HT1080 (cell line): ENCODE measurements around the gene TSPOAP1. TPM values are rescaled to one million over a fixed set of nuclear protein-coding genes. Genes with fewer than 3 reads are reported as not detected.
"Not testable (repeated sequence)": the region's sequence is repeated elsewhere in the genome, so short reads cannot be mapped to it uniquely, and the experiment has no call there.

Experiments used
- DNase-seq: peaks from one replicate; pipeline ENCODE4 v3.0.0-alpha.2; 2015; ENCODE audit warnings: low read depth
- total RNA-seq: library from RNA; depleted of rRNA; stranded (reverse); fragments of >200 nt; shearing (Covaris generic); gene quantifications from 2 replicates; pipeline ENCODE4 v1.2.3, GENCODE V29; 2014

The TSPOAP1 gene
- total RNA-seq, 1 experiment from 2014 or later = 2.3 TPM

DNA sequence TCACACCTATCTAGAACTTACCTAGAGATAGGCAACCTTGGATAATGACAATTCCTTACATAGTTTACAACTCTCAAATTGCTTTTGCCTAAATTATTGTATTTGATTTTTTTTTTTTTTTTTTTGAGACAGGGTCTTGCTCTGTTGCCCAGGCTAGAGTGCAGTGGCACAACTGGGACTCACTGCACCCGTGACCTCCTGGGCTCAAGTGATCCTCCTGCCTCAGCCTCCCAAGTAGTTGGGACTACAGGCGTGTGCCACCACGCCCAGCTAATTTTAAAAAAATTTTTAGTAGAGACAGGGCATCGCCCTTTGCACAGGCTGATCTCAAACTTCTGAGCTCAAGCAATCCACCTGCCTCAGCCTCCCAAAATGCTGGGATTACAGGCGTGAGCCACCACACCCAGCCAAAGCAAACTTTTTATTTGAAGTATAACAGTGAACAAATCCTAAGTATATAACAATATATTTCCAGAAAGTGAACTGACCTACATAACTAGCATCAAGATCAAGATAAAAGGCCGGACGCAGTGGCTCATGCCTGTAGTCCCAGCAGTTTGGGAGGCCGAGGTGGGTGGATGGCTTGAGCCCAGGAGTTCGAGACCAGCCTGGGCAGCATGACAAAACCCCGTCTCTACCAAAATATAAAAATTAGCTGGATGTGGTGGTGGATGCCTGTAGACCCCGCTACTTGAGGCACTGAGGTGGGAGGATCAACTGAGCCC, 12.7 kb upstream of the TSPOAP1 start:
- not testable (repeated sequence) for DNase-seq

DNA sequence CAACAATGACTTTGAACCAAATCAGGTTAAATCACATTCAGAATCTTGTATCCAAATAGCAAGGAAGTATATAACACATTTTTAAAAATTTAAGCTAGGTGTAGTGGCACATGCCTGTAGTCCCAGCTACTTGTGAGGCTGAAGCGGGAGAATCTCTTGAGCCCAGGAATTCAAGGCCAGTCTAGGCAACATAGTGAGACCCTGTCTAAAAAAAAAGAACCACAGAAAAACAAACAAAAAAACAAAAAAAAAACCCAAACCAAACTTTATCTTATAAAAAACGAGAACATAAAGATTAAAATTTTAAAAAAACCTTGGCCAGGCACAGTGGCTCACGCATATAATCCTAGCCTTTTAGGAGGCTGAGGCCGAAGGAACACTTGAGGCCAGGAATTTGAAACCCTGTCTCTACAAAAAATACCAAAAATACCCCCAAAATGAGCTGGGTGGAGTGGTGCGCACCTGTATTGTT, 11.8 kb upstream of the TSPOAP1 start:
- no peak for DNase-seq

DNA sequence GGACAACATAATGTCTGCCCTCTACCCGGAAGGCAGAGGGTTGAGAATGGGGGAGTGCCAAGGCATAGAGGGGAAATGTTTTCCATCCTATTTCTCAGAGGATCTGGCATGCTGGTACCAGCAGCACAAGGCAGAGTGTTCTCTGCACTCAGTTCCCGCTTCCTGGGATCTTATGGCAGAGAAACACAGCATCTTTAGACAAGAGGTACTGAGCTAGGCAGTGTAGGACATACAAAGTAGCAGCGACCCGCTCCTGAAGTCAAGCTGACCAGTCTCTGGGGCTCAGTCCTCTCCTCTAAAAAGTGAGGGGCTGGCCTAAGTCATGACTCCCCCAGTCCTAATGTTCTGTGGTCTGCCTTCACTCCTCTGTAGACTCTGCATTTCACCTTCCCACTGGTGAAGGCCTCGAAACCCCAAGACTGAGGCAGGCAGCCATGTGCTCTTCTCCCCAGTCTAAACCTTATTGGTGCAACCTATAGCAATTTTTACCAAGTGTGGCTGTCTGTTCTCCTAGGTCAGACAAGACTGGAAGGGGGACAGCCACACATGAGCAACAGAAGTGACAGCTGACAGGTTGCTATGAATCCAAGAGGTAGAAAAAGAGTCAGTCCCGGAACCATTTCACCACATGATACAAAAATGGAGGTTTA, 11.3 kb upstream of the TSPOAP1 start:
- no peak for DNase-seq

DNA sequence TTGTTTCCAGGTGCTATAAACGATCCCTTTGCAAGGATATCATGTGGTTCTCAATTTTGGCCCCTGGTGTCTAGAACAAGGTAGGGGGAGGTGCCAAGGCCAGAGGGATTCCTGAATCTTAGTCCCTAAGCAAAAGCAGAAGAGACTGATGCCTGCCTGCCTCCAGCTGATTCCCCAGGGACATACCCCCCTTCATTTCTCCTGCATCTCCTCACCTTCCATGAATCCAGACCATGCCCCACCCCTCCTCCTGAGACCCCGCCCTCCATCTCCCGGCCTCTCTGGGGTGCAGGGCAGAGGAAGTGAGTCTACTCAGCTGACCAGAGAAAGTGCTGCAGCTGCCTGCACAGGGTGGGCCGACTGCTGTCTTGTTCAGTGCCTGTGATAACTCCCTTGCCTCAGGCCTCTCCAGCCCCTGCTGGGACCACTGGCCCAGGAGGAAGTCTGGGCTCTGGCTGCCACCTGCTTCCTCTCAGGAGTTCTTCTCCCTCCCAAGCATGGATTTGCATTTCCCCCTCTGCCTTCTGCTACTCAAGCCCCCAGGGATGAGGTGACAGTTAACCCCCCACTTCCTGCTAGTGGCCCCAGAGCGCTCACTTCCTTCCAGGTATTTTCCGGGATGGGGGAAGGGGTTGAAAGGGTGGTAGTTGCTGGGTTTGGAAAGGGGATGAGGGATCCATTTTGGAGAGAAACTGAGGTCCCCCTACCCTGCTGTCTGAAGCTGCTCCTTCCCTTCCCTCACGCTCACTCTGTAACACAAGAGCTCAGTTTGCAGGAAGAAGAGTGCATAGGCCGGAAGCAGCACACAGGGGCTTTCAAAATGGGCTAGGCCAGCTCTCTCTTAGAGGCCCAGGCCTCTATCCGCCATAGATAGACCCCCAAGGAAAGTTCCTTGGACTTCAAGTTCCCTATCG, 10.5 kb upstream of the TSPOAP1 start:
- DNase-seq = peak; percentile 94

DNA sequence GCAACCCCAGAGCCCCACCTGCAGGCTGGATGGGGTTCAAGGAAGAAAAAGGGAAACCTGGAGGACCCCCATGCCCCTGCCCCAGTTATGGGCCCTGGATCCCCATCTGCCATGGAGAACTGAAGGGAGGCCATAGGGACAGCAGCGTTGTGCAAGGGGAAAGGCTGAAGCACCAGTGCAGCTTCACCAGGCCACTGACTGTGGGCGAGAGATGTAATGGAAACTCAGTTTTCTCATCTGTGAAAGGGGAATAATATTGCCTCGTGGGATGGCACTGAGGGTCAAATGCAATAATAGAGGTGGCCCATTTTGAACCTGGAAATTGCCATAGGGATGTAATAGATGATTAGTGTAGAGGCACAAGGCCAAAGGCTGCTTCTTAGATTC, 9.9 kb upstream of the TSPOAP1 start:
- DNase-seq = no peak

DNA sequence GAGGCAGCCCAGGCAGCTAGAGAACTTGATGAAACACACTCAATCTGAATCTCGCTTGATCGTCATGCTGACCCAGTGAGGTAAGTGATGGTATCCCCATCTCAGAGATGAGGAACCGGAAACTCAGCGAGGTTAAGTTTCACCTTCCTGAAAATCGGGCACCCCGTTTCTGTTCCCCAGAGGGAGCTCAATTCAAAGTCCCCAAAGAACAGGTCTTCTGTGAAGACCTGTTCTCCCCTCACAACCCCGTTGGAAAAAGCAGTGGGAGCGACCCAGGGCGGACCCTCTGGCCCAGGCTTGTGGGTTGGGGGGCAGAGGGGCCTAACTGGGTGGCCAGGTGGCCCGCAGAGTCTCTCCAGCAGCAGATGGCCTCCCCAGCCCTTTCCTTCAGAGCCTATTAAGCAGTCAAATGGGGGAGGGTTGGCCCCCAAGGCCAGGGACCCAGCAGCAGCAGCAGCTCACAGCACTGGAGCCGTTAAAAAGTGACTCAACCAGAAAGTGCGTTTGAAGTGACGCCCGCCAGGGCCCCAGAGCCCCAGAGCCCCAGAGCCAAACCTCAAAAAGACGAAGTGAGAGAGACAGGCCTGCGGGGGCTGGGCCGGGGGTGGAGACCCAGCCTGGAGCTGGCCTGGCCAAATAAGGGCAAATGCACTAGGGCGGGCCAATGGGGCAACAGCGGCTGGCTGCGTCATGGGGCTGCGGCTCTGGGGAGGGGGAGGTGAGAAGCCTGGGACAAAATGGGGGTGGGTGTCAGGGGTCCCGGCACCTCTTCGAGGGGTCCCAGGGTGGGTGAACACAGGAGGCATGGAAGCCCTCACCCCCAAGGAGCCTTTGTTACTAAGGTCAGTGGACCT, 9.2 kb upstream of the TSPOAP1 start:
- peak; percentile 98 for DNase-seq

DNA sequence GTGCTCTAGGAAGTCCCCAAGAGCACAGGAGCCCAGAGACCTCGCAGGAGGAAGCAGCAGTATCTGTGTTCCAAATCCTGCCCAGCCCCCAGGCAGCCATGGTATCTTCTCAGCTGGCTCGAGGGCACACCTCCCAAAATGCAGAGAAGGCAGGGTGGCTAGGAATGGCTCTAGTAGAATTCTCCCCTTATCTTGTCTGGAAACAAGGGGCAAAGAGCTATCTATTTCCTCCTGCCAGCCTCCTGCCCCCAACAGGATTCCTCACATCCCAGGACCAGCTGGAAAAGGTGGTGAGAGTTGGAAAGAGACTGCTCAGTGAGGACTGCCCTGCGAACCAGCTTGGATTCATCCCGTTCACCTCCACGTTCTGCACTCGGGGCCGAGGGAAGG, 8.6 kb upstream of the TSPOAP1 start:
- no peak for DNase-seq

DNA sequence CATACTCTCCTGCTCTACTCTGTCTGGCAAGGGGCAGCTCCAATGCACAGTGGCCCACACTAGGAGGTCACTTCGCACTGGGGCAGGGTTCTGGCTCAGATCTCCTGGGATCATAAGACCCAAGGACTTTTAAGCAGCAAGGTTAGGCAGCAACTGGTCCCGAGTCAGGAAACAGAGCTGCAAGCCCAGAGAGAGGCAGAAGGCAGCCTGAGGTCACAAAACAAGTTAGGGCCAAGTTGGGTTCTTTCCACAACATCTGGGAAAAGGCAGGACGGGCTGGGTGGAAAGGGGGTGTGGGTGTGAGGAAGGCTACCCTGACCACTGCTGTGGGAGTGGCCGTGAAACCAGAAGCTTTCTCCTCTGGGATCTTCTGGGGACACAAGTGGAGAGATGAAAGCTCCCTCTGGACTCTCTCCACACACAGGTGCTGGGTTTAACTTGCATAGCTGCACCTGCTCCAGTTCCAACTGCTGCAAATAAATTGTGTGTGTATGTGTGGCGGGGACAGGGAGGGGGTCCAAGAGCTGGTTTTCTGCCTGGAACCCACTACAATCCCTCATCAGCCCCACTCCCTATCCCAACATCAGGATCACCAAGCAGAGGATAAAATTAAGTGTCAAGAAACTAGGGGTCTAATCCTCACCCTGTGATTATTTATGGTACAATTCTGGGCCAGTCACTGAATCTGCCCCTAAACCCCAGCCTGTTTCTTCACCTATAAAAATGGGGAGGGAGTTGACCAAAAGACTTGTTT, 8.0 kb upstream of the TSPOAP1 start:
- DNase-seq = no peak

DNA sequence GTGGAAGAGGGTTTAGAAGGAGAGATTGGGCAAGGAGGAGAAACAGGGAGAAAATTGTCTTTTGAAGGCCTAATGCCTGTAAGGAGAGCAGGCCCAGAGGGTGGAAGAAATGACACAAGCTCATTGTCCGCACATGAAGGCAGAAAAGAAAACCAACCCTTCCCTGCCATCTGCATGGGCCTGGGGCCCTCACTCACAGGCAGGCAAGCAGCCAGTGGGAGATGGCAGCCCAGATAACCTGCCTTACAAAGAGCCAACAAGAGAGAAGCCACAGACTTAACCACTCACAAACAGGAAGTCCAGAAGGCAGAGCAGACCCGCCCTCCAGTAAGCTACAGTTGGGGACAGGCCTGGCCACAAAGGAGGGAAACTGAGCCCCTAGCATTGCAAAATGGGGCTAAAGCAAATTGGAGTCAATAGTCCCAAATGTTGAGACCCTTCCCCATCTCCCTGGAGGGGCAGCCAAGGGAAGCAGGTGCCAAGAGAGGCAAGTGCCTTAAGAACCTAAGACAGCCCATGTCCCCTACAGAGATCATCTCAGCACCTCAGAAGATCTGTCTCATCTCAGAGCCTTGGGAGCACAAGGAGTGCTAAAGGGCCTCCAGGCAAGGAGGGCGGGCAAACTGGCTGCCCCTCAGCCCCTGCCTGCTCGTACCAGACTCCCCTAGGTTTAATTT, 7.3 kb upstream of the TSPOAP1 start:
- peak; percentile 64 for DNase-seq

DNA sequence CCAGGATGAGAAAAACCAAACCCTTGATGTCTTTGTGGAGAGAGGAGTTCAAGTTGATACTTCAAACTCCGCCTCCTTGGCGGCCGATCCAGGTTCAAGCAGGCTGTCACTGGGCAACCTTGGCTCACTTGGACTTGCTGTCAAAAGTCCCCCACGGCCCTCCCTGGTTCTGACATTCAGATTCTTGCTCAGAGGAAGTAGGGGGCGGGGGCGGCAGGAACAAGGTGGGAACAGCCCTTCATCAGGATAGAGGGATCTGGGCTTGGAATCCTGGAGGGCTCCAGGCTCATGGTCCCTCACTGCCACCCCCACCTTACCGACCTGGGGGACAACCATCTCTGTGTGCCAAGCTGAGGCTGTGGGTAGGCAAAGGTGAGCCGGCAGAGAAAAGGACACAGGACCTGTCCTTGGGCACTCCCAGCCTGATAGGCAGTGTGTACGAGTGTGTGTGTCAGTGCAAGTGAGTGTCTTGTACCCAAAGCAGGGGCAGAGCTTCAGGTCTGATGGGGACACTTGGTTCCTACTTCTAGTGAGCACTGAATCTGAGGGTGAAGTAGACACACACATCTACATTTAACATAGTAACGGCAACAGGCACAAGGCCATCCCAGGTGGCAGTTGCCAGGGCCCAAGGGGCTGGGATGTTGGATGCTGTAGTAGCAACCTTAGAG, 6.6 kb upstream of the TSPOAP1 start:
- DNase-seq = no peak

DNA sequence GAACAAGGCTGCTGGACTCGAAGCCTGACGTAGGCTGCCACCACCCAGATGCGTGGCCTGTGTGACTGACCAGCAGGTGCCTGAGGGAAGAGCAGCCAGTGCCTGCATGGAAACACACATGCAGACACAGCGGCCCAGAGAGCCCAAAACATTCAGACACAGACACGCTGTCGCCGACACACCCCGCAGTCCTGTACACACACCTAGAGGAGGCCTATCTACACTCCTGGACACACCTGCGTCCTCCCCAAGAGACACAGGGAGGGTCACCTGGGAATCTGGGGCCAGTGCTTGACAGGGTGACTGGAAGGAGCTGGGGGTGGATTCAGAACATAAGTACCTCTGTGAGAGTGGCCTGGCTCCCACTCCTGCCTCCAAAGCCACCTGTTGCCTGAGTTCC, 6.1 kb upstream of the TSPOAP1 start:
- no peak for DNase-seq

DNA sequence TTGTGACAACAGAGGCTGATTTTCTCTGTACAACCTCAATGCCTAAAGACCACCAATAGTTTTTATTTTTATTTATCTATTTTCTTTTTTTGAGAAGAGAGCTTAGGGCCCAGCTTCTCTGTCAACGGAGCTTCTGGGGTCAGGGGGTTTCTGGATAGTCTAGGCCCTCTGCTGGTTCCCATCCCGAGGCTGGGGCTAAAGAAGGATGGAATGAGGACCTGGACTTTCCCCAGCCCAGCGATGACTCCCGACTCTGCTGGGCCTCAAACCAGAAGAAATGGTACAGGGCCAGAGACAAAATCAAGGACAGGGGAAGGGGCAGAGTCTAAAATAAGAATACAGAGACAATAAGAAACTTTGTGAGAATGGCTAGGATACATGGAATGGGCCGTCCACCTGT, 5.7 kb upstream of the TSPOAP1 start:
- no peak for DNase-seq

DNA sequence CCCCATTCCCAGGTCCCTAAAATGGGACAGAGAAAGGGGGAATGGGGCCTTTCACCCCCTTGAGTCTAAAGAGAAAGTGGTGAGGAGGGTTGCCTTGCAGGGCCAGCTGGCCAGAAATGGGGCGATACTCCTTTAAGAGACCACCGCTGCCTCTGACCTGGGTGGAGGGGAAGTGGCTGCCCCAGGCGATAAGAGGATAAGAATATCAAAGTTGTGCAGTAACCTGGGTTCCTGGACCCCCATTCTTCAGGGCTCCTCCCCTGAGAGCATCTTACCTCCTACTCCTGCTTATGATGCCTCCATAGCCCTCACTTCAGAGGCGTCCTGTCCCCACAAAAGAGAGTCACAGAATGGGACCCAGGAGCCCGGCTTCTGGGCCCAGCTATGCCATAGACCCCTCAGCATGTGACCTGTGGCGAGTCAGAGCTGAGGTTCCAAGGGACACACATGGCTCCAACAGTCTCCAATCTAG, 5.2 kb upstream of the TSPOAP1 start:
- DNase-seq = no peak

DNA sequence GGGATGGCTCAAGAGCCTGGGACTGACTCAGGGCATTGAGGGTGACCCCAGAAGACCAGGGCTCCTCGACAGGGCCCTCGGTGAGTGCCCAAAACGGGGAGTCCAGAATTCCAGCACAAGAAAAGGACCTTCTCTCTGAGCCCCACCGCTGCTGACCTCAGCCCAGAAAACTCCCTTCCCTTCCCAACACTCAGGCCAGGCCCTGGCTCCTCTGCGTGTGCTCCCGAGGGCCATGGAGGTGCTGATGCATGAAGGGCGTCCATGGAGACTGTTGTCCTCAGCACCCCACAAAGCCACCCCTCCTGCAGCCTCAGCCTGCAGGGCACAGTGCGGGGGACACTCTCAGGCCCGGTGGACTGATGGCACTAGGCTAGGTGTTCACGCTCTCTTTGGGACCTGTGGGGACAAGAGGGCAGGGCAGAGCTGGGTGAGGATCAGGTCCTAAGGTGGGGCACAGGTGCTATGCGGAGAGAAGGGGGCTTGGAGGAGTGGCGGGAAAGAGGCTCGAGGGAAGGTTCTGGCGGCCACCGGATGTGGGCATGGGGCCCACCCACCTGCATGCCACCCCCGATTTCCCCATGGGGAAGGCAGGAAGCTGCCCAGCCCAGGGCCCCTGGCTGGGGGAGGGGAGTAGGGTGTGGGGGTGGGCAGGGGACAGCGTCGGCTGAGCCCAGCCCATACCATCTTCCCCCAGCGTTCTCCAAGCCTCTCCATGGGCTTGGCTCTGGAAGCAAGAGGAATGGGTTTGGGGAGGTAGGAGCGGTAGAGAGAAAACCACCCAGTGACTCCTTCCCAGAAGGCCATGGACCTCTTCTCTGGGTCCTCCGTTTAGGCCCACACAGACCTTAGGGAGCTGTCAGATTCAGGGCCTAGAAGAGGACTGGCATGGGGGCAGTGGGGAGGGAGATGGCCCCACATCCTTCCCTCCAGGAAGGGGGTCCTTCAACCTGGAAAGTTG, 4.5 kb upstream of the TSPOAP1 start:
- DNase-seq = no peak

DNA sequence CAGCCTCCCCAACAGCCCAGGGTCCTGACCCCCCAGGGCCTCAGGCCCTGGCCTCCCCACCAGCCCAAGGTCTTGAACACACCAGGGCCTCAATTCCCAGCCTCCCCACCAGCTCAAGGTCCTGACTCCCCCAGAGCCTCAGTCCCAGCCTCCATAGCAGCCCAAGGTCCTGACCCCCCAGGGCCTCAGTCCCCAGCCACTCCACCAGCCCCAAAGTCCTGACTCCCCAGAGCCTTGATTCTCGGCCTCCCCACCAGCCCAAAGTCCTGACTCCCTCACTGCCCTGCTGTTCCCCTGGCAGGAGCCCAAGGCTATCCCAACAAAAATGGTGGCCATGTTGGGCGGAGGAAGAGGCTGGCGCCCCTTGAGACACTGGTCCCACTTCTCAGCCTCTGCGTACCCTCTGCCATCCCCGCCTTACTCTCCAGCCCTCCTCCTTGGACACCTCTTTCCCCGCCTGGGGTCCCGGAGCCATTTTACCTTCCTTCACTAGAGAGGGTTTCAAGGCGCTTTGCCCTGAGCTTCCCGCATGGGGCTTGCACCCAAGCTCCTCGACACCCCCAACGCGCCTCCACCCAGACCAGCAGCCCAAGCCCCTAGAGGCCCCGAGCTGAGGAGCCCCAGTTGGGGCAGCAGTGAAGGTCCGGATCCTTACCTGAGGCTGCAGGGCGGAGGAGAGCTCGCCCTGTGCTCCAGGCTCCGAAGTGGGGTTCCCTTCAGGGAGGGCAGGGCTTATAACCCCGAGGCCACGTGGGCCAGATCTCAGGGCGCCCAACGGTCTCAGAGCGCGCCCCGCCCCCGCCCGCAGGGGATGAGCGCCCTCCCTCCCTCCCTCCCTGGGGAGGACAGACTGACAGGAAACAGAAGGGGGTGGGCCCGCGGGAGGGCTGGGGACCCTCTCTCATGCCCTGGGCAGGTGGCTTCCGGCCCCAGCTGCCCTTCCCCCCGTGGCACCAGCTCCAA, 3.5 kb upstream of the TSPOAP1 start:
- no peak for DNase-seq

DNA sequence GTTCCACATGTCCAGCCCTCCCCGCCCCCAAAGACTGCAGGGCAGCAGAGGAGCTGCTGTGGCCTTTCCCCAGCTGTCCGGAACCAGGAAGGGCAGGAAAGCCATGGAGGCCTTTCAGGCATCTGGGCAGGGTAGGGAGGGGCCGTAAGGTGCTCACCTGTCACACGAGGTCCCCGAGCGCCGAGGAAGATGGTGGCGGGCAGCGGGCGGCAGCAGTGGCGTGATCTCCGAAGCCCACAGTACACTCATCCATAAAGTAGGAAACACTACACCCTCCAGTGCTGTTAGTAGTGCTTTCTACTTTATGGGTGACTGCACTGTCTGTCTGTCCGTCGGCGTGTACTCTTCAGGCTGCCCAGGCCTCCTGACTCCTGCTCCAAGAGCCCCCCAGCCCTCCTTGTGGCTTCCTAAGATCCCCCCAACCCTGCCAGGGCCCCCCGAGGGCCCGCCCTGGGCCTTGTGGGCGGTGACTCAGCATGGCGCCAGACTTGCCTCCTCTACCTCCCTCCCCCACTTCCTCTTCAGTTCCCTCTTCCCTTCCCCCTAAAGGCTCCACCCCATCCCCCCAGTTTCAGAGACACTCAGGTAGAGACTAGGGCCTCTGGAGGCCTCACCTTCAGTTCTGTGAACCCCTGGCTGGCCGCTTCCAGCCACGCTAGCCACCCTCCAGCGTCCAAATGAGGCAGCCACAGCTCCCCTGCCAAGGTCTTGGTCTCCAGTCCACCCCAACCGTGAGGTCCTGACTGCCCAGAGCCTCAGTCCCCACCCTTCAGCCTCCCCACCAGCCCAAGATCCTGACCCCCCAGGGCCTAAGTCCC, 2.6 kb upstream of the TSPOAP1 start:
- peak; percentile 82 for DNase-seq
